Measurements from ENCODE around the gene UTS2B. TPM values are rescaled to one million over a fixed set of nuclear protein-coding genes. Genes with fewer than 3 reads are reported as not detected.

The UTS2B gene, protein sequence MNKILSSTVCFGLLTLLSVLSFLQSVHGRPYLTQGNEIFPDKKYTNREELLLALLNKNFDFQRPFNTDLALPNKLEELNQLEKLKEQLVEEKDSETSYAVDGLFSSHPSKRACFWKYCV
- polyA plus RNA-seq (2013, experiment 1 of 2; ENCODE audit: insufficient read length): 0.22 TPM
- polyA plus RNA-seq (2013, experiment 2 of 2; ENCODE audit: insufficient read length): 0.66 TPM

DNA sequence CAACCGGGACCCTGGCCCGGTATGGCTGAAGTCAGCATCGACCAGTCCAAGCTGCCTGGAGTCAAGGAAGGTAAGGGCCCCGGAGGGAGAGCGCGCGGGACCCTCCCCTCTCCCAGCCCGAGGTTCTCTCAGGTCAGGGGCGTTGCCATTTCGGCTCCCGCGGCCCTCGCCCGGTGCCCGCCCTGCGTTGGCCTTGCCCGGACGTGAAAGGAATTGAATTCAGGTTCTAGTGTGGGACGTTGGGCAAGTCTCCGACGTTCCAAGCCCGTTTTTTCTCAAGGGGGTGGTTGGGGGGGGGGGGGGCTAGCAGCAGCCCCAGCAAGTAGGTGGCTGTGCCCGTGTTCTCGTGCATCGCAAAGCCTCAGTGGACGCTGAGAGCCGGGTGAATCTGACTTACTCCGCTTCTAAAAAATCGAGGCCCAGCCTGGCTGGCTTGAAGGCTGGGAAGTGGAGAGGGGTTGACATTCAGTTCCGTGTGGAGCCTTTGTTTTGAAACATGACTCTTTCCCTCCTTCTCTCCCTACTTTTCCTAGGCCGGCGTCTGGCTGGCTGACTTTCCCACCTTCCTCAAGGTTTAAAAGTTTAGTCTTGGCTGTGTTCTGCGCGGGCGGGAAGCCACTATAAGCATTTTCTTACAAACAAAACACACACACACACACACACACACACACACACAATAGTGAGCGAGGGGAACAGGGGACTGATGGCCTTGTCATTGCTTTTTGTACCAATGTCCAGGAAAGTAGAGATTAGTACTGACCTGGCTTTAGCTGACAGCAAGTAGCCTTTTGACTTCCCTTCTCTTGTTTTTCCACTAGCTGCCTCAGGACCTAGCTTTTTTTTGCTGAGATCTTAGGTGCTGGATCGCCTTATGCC lies at the start of gene UTS2B:
Gene UTS2B (minus strand): TSS at position 873 of the 876 bp plus-strand sequence. CDS start 48,337 bp downstream, outside the sequence.
- DNase-seq: peak; percentile 71

DNA sequence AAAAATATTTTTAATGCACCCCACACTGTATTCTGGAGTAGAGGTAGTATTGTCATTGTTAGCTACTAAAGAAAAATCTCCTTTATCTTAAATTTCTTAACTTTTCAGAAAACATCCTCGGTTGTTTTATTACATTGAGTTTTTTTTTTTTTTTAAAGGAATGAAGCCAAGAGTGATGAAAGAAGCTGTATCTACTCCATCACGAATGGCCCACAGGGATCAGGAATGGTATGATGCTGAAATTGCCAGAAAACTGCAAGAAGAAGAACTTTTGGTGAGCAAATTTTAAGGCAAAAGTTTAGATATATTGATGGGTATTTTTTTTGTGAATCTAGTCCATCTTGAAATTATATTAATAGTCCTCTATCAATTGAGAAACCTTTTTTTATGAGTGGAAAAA lies 49.7 kb upstream of the UTS2B start:
- no peak for DNase-seq

DNA sequence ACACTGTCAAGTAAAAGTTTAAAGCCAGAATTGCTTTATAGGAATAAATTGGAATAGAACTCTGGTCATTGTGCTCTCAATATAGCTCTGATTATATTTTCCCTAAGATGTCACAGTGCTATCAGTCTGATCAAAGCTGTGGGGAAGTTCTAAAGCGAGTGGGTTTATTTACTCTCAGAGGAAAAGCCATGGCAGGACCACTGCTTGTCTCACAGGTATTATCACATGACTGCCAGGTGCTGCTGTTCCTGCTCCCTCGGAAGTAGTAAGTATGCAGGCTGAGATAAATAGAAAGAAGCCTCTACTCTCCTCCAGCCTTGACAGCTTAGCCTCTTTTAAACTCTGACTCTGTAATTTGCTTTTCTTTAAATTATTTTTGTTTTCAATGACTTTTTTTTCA lies 49.1 kb upstream of the UTS2B start:
- no peak for DNase-seq

DNA sequence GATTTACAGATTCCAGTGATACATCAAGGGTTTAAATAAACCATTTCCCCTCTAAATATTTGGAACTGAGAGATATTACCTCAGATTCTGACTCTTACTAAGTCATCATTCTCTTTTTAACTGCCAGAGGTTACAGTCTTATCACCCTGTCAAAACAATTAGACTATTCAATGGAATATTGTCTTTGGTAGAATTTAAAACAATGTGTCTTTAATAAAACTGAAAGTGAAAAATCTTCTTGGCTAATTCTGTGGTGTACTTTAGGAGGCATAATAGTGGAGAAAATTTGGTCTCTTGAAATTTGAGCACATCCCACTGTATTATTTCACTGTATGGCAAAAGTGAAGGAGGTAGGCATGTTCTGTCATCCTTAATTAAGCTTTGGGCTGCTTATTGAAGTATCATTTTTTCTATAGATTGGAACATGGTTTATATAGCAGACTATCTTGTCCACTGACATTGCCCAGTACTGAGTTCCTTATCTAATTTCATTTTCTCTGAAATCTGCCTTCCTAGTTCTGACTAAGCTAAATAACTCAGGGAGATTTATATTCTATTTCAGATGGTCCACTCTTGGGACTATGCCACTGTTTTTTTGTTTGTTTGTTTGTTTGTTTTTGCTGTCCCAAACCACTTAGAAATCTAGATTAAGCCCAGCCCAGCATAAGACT lies 48.0 kb upstream of the UTS2B start:
- DNase-seq: no peak

DNA sequence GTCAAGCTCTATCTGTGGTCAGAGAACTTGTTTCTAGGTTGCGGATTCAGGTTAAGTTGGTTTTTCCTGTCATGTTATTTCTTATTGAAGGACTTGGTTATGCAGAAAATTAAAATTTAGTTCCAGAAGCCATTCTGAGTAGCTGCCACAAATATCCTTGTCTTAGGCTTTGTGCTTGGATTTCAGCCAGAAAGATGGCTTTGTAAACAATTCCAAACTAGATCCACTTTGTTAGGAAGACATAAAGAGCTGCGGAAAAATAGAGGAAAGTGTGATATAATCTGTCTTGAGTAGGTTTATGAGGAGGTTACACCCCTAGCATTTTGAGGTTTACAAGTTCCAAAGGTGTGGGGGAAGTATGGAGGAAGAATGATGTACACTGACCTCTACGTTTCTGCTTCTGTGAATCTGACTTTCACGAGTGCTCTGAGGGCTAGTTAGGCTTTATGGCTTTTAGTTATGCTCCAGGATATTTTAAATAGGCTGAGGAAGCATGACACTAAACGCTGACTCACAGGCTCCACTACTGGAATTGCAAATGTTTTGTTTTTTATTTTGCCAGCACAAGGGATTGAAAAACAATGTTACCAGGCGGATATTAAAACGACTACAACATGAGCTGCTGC lies 46.3 kb upstream of the UTS2B start:
- peak; percentile 75 for DNase-seq

DNA sequence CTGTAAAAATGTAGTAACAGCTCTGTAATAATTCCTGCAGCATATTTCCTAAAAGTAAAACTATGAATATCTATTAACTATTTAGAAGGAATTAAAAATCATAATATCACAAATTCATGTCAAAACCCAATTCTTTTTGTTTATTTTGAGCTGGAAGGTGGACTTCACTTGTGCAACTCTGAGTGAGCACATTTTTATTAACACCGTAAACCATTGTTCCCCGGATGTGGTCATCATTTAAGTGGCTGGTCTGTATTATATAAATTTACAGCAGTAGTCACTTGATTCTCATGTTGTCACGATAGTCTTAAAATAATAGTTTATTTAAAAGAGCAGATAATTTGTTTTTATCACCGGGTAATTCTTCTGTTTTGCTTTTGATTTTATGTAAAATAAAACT lies 43.0 kb upstream of the UTS2B start:
- DNase-seq: no peak

DNA sequence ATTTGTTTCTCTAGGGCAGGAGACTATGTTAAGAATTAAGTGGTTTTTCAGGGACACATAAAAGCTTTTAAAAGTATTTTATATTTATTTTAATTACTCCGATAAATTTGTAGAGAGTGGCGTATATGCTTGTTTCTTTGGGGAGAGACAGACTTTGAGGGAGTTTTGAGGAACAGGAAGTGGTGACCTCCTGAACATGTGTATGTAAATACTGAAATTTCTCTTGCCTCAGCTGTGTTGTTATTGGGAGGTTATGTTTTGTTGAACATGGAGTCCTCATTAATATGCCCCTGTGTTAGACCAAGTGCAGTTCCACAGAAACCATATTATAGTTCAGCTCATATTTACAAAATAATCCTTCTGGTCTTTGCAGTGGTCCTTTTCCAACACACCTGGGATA lies 41.8 kb upstream of the UTS2B start:
- no peak for DNase-seq

DNA sequence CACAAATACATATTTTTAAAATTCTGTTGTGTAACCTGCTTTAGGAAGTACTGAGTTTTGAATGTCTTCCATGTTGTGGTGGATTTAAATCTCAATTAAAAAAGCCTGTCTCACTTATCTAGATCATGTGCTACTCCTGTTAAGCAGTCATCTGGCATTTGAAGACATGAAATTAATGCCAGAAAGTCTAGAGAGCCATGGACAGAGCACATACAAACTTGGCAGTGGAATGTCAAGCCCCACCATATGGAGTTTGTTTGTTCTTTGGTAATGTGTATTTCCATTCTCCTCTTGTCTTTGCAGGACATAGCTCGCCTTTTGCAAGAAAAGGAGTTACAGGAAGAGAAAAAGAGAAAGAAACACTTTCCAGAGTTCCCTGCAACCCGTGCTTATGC lies 39.3 kb upstream of the UTS2B start:
- no peak for DNase-seq

DNA sequence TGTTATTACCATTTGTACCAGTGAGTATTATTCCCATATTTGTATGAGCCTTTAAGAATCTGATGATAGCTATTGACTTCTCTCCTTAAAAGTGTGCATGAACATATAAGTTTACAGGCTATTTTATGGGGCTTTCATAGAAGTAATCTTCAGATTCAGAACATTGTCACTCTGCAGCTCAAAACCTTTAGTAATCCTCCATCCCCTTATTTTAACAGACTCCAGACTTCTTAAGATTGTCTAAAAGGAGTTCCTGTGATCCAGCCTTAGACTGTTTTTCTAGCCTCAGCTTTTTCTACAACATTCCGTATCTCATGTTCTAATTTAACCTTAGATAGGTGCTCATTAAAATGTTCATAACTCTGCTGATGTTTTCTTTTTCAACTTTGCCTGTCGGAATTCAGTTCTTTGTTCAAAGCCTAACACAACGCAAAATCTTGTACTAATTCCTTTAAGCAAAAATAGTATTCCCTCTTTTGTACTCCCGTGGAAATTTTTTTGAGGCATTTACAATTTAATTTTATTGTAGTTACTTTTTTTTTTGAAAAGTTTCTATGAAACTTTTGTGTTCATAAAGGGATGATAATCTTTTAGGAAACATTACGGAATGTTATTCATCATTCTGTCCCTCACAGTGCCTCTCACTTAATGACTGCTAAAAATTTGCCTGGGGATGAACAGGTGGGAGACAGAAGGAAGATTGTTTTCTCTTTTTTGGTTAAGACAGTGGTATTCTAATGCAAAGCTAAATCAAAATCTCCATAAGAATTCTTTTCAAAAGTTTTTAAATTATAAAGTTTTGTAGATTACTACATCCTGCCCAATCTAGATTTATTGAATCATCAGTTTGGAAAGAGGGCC lies 38.7 kb upstream of the UTS2B start:
- no peak for DNase-seq

DNA sequence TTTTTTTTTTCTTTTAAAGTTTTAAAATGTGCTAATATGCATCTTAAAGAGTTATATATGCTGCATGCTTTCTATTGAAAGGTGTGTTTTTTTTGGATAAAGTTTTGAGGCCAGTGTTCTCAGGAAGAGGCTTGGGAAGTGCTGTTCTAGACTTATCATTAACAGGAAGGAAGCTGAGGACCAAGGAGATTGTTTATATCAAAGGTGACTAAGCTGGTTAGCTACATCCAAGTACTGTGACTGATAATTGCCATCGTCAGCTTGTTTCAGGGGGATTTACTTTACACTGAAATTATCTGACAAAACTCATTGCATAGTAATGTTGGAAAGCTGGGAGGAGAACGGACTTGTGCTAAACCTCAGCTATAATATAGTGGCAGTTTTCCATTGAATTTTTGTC lies 36.3 kb upstream of the UTS2B start:
- DNase-seq: no peak

DNA sequence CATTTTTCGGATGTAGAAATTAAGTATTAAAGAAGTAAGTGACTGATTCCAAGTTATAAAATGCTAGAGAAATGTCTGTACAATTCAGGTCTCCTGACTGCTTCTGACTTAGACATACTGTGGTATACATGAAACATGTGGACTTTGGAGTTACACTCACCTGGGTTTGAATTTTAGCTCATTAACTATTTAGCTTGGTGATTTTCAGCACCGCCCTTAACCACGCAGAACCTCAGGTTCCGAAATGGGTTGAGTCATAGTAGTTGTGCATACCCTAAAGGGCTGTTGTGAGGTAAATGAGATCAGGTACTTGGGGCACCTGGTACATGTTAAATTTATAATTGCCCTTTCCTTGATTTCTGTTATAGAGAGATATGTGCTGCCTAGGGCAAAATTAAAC lies 32.9 kb upstream of the UTS2B start:
- DNase-seq: no peak

DNA sequence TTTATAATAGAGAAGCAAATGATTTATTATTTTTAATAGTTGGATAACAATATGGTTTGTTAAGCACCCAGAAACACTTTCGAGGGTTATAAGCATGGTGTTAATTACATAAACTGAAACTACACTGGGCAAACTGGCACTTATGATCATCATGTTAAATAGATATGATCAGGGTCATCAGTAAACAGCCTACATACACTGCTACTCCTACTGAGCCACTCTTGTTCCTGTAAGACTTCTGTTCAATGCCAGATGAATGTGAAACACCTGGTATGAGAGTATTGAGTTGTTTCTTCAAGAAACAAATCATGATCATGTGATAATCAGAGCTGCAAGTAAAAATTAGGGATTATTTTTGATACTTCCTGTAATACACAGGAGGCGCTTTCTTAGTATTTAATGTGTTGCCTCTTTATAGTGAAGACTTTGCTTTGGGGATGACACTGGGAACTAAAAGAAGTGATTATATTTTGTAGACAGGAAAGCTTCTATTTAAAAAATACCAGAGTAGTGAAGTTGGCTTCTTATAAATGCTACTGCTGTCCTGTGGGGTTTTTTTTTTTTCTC lies 32.3 kb upstream of the UTS2B start:
- DNase-seq: no peak

DNA sequence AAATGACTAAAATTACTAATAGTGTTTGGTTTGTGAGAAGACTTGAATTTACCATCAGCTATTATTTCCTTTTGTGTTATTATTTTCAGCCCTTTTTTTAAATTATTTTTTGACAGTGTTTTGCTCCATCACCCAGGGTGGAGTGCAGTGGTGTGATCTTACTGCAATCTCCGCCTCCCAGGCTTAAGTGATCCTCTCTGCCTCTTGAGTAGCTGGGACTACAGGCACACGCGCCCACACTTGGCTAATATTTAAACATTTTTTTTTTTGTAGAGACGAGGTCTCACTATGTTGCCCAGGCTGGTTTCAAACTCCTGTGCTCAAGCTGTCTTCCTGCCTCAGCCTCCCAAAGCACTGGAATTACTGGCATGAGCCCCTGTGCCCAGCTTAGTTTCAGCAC lies 31.7 kb upstream of the UTS2B start:
- DNase-seq: no peak

DNA sequence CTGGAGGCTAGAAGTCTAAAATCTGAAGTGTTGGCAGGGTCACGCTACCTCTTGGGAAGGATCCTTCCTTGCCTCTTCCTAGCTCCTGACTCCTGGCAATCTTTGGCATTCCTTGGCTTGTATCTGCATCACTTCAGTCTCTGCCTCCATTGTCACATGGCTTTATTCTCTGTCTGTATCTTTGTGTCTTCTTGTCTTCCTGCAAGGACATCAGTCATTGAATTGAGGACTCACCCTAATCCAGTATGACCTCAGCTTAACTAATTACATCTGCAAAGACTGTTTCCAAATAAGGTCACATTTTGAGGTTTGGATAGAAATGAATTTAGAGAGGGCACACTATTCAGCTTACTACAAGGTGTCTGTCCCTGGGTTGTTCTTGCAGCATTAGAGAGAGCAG lies 31.1 kb upstream of the UTS2B start:
- DNase-seq: no peak

DNA sequence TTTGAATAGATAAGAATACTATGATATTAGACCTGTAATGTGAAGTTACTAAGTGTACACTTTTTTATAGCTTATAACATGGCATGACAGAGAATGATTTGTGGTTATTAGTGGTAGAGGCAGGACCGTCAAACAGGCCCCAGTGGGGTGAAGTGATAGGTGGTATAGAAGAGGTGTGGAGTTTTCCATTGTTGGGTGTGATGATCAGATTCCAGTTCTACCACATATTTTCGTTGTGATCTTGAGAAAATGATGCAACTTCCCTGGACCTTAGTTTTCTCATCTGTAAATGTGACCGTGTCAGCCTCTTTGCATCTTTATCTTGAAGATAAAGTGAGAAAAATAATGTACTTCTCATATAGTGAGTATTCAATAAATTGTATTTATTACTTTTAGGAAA lies 30.3 kb upstream of the UTS2B start:
- no peak for DNase-seq

DNA sequence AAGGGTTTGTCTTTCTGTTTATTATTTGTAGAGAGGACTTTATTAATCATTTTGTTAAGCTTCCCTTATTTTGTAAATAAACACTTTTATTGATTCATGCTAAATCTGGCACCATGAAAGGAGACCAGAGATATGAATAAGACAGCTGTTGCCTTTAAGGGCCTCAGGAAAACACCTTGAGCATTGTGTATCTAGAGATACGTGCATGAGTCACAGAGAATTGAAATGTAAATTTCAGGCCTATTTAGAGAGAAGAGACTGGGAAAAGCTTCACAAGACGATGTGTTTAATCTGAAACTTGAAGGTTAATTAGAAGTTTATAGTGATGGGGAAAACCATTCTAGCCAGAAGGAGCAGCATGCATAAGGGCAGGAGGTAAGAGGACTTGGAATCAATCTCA lies 28.6 kb upstream of the UTS2B start:
- no peak for DNase-seq

DNA sequence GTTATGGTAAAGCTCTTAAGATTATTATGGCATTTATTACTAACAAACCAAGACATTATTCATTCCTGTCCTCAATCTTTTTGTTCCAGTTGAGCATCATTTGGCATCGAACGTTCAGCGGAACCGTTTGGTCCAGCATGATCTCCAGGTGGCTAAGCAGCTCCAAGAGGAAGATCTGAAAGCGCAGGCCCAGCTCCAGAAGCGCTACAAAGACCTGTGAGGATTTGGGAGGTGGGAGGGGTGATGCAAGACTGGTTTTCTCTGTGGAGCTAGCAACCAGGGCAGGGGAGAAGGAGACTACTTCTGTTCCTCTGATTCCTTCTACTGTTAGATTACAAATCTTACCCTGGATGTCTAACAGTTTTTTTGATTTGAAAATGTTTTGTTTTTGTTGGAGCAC lies 27.6 kb upstream of the UTS2B start:
- DNase-seq: no peak

DNA sequence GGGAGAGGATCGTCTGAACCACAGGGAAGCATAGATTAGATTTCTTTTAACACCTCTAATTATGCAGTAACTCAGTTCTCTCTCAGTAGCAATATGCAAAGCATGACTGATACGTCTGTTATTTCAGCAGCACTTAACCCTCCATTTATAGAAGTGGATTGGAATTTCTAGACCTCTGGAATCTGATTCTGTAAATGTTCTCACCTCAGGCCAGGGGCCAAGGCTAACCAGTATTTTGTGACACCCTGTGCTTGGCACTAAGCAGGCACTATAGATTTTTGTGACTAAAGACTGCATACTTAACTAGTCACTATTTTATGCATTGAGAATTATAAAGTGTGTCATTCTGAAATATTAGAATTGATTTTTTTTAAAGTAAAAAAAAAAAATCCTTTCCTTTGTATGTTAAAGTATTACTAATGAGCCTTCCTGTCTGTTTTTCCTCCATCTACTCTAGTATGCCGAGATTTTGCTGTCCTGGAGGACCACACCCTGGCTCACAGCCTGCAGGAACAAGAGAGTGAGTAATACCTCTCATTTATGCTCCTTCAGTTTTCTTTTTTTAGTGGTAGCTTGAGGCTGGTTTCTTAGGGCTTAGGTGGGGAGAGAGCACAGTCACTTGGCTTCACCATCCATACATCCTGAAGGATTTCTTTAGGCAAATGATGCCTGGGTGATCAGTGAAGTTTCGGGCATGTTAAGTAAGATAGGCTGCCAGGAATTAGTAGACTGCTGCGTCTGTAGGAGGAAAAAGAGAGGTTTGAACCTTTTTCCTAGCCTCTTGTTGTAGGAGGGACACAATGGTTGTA lies 26.5 kb upstream of the UTS2B start:
- DNase-seq: peak; percentile 82

DNA sequence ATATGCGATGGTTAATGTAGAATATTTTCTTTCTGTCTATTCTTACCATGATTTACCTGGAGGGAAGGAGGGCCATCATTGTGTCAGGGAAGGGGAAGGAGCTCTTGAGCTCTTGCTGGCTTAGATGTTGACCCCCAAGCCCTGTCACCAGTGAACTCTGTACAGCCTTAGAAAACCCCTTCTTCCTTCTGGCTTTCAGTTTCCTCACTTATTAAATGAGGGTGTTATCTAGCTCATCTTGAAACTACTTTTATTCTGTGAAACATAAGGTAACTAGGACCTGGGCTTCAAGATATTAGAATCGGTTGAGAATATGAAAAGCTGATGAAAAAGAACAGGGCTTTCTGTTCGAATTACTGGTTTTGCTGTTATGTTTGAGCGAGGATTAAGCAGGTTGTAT lies 25.1 kb upstream of the UTS2B start:
- no peak for DNase-seq

DNA sequence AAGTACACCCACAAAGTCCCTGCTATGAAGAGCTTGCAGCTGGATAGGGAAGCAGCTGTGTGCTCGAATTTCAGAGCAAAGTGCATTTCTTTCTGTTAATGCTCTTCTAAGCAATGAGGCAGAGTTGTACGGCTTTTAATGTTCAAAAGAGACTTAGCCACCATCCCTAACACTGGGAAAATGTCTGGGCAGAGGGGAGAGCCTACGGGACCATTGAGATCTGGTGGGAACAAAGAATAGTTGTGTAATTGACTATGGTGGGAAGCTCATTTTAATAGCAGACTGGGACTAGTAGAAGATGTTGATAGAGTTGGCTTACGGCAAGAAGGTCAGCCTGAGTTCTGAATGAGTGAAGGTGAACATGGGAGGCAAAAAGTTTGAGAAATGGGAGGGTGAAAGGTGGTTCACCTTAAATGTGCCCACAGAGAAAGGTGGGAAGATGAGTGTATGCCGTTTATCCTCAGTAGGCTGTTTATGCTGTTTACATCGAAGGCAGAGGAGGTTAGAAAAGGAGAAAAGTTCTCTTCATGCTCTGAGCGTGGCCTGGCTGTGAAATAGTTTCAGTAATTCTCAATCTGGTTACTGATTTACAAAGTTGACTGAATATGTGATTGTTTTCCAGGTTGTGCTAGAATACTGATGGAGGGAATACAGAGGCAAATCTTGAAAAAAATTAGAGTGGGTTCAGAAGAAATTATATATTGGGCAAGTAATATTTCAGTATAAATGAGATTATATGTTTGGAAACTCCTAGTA lies 22.9 kb upstream of the UTS2B start:
- no peak for DNase-seq

Data from fibroblast of skin of back (primary cell).